NT2/D1 (cell line): ENCODE results near the gene FABP2.

ENCODE experiments used
- DNase-seq: peaks from one replicate; pipeline ENCODE4 v3.0.0-alpha.2; 2011; ENCODE audit warnings: low read depth, low spot score
- H3K27me3 ChIP-seq: 2 replicates; pipeline ENCODE4 v1.6.0; 2011; ENCODE audit warnings: mild to moderate bottlenecking; ENCODE audit not compliant: insufficient read length, insufficient read depth
- H3K36me3 ChIP-seq: 2 replicates; pipeline ENCODE4 v1.6.1; 2011; ENCODE audit warnings: mild to moderate bottlenecking, low read length, mixed read lengths; ENCODE audit not compliant: insufficient read depth, insufficient read length
- H3K4me1 ChIP-seq: 2 replicates; pipeline ENCODE4 v1.5.1; 2011; ENCODE audit not compliant: insufficient read depth, insufficient read length
- H3K4me3 ChIP-seq: 2 replicates; pipeline ENCODE4 v1.5.1; 2011; ENCODE audit warnings: low read depth; ENCODE audit not compliant: insufficient read length
- H3K9ac ChIP-seq: 2 replicates; pipeline ENCODE4 v1.6.0; 2011; ENCODE audit warnings: low read depth; ENCODE audit not compliant: insufficient read length
- H3K9me3 ChIP-seq: 2 replicates; pipeline ENCODE4 v1.5.1; 2011; ENCODE audit warnings: mild to moderate bottlenecking, low read length; ENCODE audit not compliant: insufficient read depth
- SUZ12 ChIP-seq: IDR thresholded peaks from 2 replicates; pipeline ENCODE4 v1.6.1; 2011; ENCODE audit not compliant: insufficient read length, insufficient read depth; ENCODE audit errors: extremely low read depth
- YY1 ChIP-seq: IDR thresholded peaks from 2 replicates; pipeline ENCODE4 v1.6.1; 2011; ENCODE audit not compliant: insufficient read length, insufficient read depth
- ZNF274 ChIP-seq: IDR thresholded peaks from 2 replicates; pipeline ENCODE4 v1.6.1; 2011; ENCODE audit warnings: mild to moderate bottlenecking, low read depth, low read length

FABP2 gene

DNA sequence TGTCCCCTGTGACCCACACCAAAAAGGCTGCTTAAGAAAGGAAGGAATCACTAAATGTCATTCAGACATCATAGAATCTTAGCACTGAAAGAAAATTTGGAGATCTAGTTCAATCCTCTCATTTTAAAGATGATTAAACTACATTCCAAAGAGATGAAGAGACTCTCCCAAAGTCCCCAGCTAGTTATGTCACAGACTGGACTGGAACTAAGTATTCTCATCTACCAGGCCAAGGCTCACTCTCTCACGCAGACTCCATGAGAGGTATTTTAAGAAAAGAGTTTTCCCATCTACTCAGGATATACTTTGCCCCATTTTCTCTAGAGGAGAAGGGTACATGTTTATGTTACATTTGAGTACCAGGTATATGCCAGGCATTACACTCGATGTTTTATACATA, 6.9 kb downstream of the FABP2 start:
- TF ChIP-seq ZNF274 (no peak), SUZ12 (no peak), YY1 (no peak)
- Histone ChIP-seq H3K4me3 (no peak overlapping the region), H3K4me1 (no peaks in the 10 kb centered on the region), H3K27me3 (no peaks in the 10 kb centered on the region), H3K9me3 (no peaks in the 10 kb centered on the region), H3K9ac (no peak overlapping the region), H3K36me3 (no peaks in the 10 kb centered on the region)
- no peak for DNase-seq

DNA sequence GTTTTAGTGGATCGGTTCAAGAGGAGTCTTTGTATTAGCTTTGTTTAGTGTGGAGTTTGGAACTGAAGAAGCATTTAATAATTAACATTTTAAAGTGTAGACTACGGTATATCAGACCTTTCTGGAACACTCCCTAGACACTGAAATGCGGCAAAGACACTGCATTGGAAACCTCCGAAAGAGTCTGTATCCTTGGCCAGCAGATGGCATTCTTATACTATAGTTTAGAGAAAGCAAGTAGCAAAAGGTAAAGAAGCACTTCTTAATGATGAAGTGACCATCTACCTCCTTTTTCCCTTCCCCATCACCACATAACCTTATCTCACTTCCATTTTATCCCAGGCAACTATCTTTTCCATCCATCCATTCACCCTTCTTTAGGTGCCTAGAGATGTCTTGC, 7.6 kb downstream of the FABP2 start:
- TF ChIP-seq SUZ12 (no peak), ZNF274 (no peak), YY1 (no peak)
- Histone ChIP-seq H3K36me3 (no peaks in the 10 kb centered on the region), H3K9ac (no peak overlapping the region), H3K4me3 (no peak overlapping the region), H3K9me3 (no peaks in the 10 kb centered on the region), H3K27me3 (no peaks in the 10 kb centered on the region), H3K4me1 (no peaks in the 10 kb centered on the region)
- DNase-seq: peak; percentile 11

DNA sequence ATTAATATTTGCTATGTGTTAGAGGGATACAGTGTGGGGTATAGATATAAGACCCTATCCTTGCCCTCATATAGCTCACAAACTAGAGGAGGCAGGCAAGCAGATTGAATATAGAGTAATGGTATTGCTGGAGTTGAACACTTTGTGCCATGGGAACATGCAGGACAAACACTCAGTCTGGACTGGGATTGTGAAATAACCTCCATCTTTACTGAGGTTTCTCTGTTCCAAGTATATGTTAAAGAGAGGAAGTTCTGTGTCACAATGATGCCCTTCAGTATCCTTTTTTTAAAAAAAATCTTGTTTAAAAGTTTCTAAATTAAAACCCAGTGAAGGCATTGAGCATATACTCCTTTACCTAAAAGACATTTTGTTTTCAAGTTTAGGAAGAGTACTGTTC, 8.7 kb downstream of the FABP2 start:
- Histone ChIP-seq H3K4me1 (no peaks in the 10 kb centered on the region), H3K9ac (no peak overlapping the region), H3K36me3 (no peaks in the 10 kb centered on the region), H3K4me3 (no peak overlapping the region), H3K27me3 (no peaks in the 10 kb centered on the region), H3K9me3 (no peaks in the 10 kb centered on the region)
- TF ChIP-seq ZNF274 (no peak), SUZ12 (no peak), YY1 (no peak)
- DNase-seq: no peak

DNA sequence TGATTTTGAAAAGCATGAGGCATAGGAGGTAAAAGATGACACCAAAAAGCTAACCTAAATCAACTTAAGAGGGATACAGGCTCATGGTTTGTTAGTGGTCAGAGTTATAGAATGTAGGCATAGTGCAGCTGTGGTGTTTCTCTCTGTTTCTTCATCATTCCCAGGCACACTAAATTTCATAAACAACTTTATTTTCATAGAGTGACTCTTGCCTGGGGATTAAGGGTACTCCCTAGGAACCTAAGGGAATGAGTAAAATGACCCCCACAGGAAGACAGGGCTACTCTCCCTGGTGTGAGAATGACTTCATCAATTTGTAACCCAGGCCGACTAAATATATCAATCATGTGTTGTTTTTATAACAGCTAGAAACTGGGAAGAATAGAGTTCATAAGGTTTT, 11.1 kb downstream of the FABP2 start:
- Histone ChIP-seq H3K36me3 (no peaks in the 10 kb centered on the region), H3K27me3 (no peaks in the 10 kb centered on the region), H3K4me3 (no peak overlapping the region), H3K9ac (no peak overlapping the region), H3K9me3 (no peaks in the 10 kb centered on the region), H3K4me1 (no peaks in the 10 kb centered on the region)
- TF ChIP-seq SUZ12: no peak
- TF ChIP-seq YY1: no peak
- TF ChIP-seq ZNF274: no peak
- no peak for DNase-seq

DNA sequence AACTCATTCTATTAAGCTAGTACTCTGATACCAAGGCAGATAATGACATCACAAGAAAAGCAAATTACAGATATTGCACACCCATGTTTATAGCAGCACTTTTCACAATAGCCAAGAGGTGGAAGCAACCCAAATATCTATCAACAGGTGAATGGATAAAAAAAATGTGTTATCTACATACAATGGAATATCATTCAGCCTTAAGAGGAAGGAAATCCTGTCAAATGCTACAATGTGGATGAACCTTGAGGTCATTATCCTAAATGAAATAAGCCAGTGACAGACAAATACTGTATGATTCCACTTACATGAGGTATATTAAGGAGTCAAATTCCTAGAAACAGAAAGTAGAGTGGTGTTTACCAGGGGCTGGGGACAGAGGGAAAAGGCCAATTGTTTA, 14.3 kb downstream of the FABP2 start:
- no peak for TF ChIP-seq ZNF274
- no peak for TF ChIP-seq YY1
- no peak for TF ChIP-seq SUZ12
- Histone ChIP-seq H3K9me3 (no peaks in the 10 kb centered on the region), H3K9ac (no peak overlapping the region), H3K4me3 (no peak overlapping the region), H3K36me3 (no peaks in the 10 kb centered on the region), H3K4me1 (no peaks in the 10 kb centered on the region), H3K27me3 (no peaks in the 10 kb centered on the region)
- no peak for DNase-seq

DNA sequence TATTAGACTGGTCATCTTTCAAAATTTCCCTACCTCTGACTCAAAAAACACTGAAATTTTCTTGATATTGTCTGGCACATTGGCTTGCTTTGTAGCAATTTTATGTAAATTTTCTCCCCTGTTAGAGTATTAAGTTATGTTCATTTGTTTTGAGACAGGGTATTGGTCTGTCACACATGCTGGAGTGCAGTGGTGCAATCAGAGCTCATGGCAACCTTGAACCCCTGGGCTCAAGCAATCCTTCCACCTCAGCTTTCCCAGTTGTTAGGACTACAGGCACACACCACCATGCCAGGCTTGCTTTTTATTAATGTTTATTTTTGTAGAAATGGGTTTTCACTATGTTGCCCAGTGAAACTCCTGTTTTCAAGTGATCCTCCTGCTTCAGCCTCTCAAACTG, 17.5 kb downstream of the FABP2 start:
- Histone ChIP-seq H3K36me3 (no peaks in the 10 kb centered on the region), H3K9me3 (no peaks in the 10 kb centered on the region), H3K4me3 (no peak overlapping the region), H3K27me3 (no peaks in the 10 kb centered on the region), H3K9ac (no peak overlapping the region), H3K4me1 (no peaks in the 10 kb centered on the region)
- DNase-seq: no peak
- TF ChIP-seq ZNF274 (no peak), YY1 (no peak), SUZ12 (no peak)

DNA sequence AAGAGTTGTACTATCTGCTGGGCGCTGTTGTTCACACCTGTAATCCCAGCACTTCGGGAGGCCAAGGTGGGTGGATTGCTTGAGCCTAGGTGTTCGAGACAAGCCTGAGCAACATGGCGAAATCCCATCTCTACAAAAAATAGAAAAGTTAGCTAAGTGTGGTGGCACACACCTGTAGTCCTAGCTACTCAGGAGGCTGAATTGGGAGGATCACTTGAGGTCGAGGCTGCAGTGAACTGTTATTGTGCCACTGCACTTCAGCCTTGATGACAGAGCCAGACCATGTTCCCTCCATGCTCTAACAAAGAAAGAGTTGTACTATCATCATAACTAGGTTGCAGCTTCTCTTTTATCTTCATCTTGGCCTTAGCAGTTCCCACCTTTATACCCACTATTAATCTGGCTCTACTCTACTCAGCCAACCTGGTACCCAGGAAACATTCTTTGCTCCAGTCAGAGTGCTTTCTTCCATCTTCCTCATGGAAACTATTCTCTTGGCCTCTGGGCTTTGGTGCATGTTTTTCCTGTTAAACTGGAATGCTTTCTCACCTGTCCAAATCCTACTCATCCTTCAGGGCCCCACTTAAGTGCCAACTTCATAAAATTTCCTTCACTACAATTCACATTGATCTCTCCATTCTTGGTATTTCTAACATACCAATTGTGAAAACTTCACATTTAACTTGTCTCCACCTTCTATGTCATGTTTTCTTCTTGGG, 18.2 kb downstream of the FABP2 start:
- Histone ChIP-seq H3K9me3 (no peaks in the 10 kb centered on the region), H3K9ac (no peak overlapping the region), H3K4me1 (no peaks in the 10 kb centered on the region), H3K36me3 (no peaks in the 10 kb centered on the region), H3K4me3 (no peak overlapping the region), H3K27me3 (no peaks in the 10 kb centered on the region)
- DNase-seq: no peak
- no peak for TF ChIP-seq ZNF274
- TF ChIP-seq SUZ12: no peak
- TF ChIP-seq YY1: no peak
